HUES6 (cell line): ENCODE results near the gene ZFP90.
"Not testable (repeated sequence)": the region's sequence is repeated elsewhere in the genome, so short reads cannot be mapped to it uniquely, and the experiment has no call there.

Experiments used
- H3K27ac ChIP-seq: 2 replicates; pipeline ENCODE4 v1.7.0; 2013; ENCODE audit warnings: low read depth, mild to moderate bottlenecking, low read length, inconsistent platforms
- H3K27me3 ChIP-seq: 2 replicates; pipeline ENCODE4 v1.6.1; 2013; ENCODE audit warnings: low read length; ENCODE audit not compliant: control insufficient read depth, insufficient read depth
- H3K36me3 ChIP-seq: 2 replicates; pipeline ENCODE4 v1.6.1; 2013; ENCODE audit warnings: low read length; ENCODE audit not compliant: control insufficient read depth, insufficient read depth
- H3K4me1 ChIP-seq: 2 replicates; pipeline ENCODE4 v1.6.1; 2013; ENCODE audit warnings: low read length; ENCODE audit not compliant: control insufficient read depth, insufficient read depth
- H3K4me3 ChIP-seq: 2 replicates; pipeline ENCODE4 v1.5.1; 2013; ENCODE audit warnings: low read depth, low read length
- H3K9ac ChIP-seq: one replicate; pipeline ENCODE4 v1.6.1; 2013; ENCODE audit warnings: mild to moderate bottlenecking, low read length
- H3K9me3 ChIP-seq: 2 replicates; pipeline ENCODE4 v1.6.1; 2013; ENCODE audit warnings: low read depth, low read length; ENCODE audit not compliant: control insufficient read depth, insufficient read depth

Gene ZFP90

DNA sequence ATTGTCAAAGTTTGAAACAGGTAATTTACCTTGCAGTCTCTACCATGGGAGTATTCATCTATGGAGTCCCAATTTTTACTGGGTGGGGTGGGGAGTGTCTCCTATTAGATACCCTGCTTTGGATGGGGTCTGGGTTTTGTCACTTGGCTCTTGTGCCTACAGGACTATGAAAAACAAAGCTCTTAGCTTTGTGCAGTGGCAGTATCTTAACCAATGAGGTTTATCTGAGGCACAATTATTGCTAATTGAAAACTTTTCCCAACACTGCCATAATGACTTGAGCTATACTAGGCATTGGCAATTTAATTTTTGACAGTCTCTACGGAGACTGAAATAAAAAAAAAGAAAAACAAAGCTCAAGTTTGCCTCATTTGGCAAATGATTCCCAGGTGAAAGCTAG lies 3.8 kb upstream of the ZFP90 start:
- Histone ChIP-seq H3K36me3 (no peaks in the 10 kb centered on the region), H3K27me3 (peaks cover 12% of the 10 kb centered on the region), H3K27ac (no peak overlapping the region), H3K9ac (no peak overlapping the region), H3K4me3 (no peak overlapping the region), H3K4me1 (no peaks in the 10 kb centered on the region), H3K9me3 (0 out of 2 replicates have a peak, but pooled peaks cover 4% of the 10 kb centered on the region)

DNA sequence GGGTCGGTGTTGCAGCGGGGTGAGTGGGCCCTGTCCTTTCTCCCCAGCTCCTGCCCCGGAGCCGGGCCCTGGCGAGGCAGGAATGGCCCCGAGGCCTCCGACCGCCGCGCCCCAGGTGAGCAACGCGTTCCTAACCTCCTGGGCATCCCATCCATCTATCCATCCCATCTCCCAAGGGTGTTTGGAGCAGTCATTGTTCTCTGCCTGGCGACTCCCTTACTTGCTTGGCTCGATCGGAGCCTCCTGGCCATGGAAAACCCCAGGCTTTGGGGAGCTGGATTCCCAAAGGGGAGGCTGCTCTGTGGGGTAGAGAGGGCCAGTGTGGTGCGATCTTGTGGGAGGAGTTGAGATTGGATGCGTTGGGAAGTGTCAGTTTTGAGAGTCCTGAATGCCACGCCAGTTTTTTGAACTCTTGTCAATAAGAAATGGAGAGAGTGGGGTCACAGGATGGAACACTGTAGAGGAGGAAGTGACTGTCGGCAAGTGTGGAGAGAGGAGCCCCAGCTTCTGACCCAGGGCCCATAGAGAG lies 684 bp downstream of the ZFP90 start:
- Histone ChIP-seq H3K36me3 (peaks cover 28% of the 10 kb centered on the region), H3K9ac (peak overlapping the region; percentile 56)

GRCh38 chr16:68548947-68549346 lies 9.9 kb downstream of the ZFP90 start:
- H3K27ac ChIP-seq: no peak overlapping the region
- no peak overlapping the region for H3K9ac ChIP-seq
- H3K4me1 ChIP-seq: no peaks in the 10 kb centered on the region
- no peak overlapping the region for H3K4me3 ChIP-seq
- peaks cover 80% of the 10 kb centered on the region for H3K36me3 ChIP-seq
- peaks cover 53% of the 10 kb centered on the region for H3K9me3 ChIP-seq
- no peaks in the 10 kb centered on the region for H3K27me3 ChIP-seq

More for the DNA sequence above, 684 bp downstream of the ZFP90 start:
- no peak overlapping the region for H3K27ac ChIP-seq
- H3K4me1 ChIP-seq: no peaks in the 10 kb centered on the region
- peaks cover 6% of the 10 kb centered on the region; the same call in 1 of the 2 replicates for H3K9me3 ChIP-seq
- peak overlapping the region; percentile 70 for H3K4me3 ChIP-seq
- no peaks in the 10 kb centered on the region for H3K27me3 ChIP-seq

GRCh38 chr16:68553186-68553585 lies 14.1 kb downstream of the ZFP90 start:
- H3K4me1 ChIP-seq: no peaks in the 10 kb centered on the region
- peaks cover 85% of the 10 kb centered on the region for H3K36me3 ChIP-seq
- no peaks in the 10 kb centered on the region for H3K27me3 ChIP-seq
- no peak overlapping the region for H3K27ac ChIP-seq
- peaks cover 81% of the 10 kb centered on the region for H3K9me3 ChIP-seq
- no peak overlapping the region for H3K9ac ChIP-seq
- no peak overlapping the region for H3K4me3 ChIP-seq

DNA sequence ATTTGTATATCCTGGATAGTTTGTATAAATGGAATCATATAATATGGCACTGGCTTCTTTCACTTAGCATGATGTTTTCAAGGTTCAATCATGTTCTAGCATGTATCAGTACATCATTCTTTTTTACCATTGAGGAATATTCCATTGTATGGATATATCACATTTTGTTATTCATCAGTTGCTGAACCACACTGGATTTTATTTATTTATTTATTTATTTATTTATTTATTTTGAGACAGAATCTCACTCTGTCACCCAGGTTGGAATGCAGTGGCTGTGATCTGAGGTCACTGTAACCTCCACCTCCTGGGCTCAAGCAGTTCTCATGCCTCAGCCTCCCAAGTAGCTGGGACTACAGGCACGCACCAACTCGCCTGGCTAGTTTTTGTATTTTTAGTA lies 21.2 kb downstream of the ZFP90 start:
- H3K4me1 ChIP-seq, H3K27ac ChIP-seq, H3K4me3 ChIP-seq, H3K27me3 ChIP-seq, H3K9ac ChIP-seq: not testable (repeated sequence)
- Histone ChIP-seq H3K9me3 (peaks cover 97% of the 10 kb centered on the region), H3K36me3 (peaks cover 88% of the 10 kb centered on the region)

GRCh38 chr16:68563631-68564381 lies 24.7 kb downstream of the ZFP90 start:
- H3K4me3 ChIP-seq: no peak overlapping the region
- H3K4me1 ChIP-seq: no peaks in the 10 kb centered on the region
- no peak overlapping the region for H3K27ac ChIP-seq
- peaks cover 96% of the 10 kb centered on the region for H3K9me3 ChIP-seq
- H3K36me3 ChIP-seq: peaks cover 57% of the 10 kb centered on the region
- no peaks in the 10 kb centered on the region for H3K27me3 ChIP-seq
- H3K9ac ChIP-seq: no peak overlapping the region

DNA sequence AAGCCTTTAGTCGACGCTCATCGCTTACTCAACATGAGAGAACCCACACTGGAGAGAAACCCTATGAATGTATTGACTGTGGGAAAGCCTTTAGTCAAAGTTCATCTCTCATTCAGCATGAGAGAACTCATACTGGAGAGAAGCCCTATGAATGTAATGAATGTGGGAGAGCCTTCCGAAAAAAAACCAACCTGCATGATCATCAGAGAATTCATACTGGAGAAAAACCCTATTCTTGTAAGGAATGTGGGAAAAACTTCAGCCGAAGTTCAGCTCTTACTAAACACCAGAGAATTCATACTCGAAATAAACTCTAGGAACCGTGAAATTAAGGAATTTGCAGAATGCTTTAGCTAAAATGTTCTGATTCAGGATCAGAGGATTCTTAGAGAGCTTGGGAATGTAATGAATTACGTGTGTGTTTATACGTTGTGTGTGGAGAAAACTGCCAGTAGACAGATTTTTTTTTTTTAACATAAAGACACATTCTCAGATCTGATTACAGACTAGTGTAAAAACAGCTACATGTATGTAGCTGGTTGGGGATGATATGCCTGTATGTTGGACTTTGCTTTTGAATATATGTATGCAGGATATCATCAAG lies 25.4 kb downstream of the ZFP90 start:
- H3K9ac ChIP-seq: no peak overlapping the region
- H3K4me3 ChIP-seq: no peak overlapping the region
- H3K9me3 ChIP-seq: peaks cover 97% of the 10 kb centered on the region
- peaks cover 52% of the 10 kb centered on the region for H3K36me3 ChIP-seq
- no peaks in the 10 kb centered on the region for H3K27me3 ChIP-seq
- no peaks in the 10 kb centered on the region for H3K4me1 ChIP-seq
- no peak overlapping the region for H3K27ac ChIP-seq

DNA sequence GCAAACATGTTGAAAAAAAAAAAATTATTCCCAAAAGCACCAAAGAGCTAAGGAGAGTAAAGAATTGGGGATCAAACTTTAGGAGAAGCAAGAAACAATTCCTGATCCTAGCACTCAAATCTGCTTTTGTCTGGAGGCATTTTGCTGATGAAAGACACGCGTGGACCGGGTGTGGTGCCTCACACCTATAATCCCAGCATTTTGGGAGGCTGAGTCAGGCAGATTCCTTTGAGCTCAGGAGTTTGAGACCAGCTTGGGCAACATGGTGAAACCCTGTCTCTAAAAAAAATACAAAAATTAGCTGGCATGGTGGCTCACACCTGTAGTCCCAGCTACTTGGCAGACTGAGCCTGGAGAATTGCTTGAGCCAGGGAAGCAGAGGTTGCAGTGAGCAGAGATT lies 35.4 kb downstream of the ZFP90 start:
- H3K36me3 ChIP-seq: no peaks in the 10 kb centered on the region
- no peaks in the 10 kb centered on the region for H3K27me3 ChIP-seq
- no peak overlapping the region for H3K27ac ChIP-seq
- no peak overlapping the region for H3K4me3 ChIP-seq
- H3K9ac ChIP-seq: no peak overlapping the region
- H3K9me3 ChIP-seq: peaks cover 77% of the 10 kb centered on the region
- no peaks in the 10 kb centered on the region for H3K4me1 ChIP-seq

GRCh38 chr16:68575082-68575481 lies 36.0 kb downstream of the ZFP90 start:
- H3K4me1 ChIP-seq: no peaks in the 10 kb centered on the region
- H3K9me3 ChIP-seq: peaks cover 72% of the 10 kb centered on the region
- no peaks in the 10 kb centered on the region for H3K36me3 ChIP-seq
- H3K9ac ChIP-seq: no peak overlapping the region
- no peaks in the 10 kb centered on the region for H3K27me3 ChIP-seq
- no peak overlapping the region for H3K27ac ChIP-seq
- H3K4me3 ChIP-seq: no peak overlapping the region

- H3K4me1 ChIP-seq: no peaks in the 10 kb centered on the region
- no peaks in the 10 kb centered on the region for H3K27me3 ChIP-seq
- no peaks in the 10 kb centered on the region for H3K36me3 ChIP-seq
- no peak overlapping the region for H3K27ac ChIP-seq
- H3K4me3 ChIP-seq: no peak overlapping the region
- H3K9ac ChIP-seq: no peak overlapping the region
- peaks cover 59% of the 10 kb centered on the region for H3K9me3 ChIP-seq
Observed at GRCh38 chr16:68577352-68577853, 38.3 kb downstream of the ZFP90 start.
